ENCODE data around the gene GNG13.
A peak's percentile ranks its signal among the peaks of the same experiment; 100 is the strongest.

GNG13 gene

GRCh38 chr16:793414-793813 is 7.1 kb downstream of the GNG13 start:
- no peak for DNase-seq

DNA sequence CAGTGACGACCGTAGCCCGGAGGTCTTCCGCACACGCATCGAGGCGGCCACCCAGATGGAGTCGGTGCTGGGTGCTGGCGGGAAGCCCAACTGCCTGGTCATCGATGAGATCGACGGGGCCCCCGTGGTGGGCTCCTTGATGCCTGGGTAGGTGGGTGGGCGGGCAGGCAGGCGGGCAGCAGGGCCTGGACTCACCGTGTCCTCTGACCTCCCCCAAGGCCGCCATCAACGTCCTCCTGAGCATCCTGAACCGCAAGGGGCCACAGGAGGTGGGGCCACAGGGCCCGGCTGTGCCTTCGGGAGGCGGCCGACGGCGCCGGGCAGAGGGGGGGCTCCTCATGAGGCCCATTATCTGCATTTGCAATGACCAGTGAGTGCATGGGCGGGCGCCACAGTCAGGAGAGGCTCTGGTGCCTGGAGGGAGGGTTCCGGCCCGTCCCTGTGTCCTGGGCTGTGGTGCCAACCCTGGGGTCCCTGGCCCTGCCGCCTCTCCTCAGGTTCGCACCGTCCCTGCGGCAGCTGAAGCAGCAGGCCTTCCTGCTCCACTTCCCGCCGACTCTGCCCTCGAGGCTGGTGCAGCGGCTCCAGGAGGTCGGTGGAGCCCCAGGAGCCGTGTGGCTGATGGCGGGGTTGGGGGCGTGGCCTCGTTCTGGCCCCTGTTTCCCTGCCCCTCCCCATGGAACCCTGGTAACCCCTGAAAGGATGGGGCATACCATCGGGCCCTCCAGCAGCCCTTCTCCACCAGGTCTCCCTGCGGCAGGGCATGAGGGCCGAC is 8.1 kb downstream of the GNG13 start:
- no peak for DNase-seq

GRCh38 chr16:791131-791530 is 9.4 kb downstream of the GNG13 start:
- no peak for DNase-seq

DNA sequence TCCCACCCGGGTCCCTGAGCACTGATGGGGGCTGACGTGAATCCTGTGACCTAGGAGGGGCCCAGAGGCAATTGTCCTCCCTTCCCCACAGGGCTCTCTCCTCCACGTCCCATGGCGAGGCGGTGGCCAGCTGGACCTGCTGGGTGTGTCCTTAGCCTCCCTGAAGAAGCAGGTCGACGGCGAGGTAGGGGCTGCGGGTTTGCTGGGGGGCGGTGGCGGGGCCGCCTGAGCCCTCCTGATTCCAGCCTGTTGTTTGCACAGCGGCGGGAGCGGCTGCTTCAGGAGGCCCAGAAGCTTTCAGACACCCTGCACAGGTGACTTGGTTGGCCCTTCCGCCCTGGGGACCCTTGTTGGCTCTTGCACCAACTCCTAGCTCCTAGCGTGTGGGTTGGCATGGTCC is 10.4 kb downstream of the GNG13 start:
- no peak for DNase-seq

GRCh38 chr16:789191-789850 is 11.2 kb downstream of the GNG13 start:
- no peak for DNase-seq

DNA sequence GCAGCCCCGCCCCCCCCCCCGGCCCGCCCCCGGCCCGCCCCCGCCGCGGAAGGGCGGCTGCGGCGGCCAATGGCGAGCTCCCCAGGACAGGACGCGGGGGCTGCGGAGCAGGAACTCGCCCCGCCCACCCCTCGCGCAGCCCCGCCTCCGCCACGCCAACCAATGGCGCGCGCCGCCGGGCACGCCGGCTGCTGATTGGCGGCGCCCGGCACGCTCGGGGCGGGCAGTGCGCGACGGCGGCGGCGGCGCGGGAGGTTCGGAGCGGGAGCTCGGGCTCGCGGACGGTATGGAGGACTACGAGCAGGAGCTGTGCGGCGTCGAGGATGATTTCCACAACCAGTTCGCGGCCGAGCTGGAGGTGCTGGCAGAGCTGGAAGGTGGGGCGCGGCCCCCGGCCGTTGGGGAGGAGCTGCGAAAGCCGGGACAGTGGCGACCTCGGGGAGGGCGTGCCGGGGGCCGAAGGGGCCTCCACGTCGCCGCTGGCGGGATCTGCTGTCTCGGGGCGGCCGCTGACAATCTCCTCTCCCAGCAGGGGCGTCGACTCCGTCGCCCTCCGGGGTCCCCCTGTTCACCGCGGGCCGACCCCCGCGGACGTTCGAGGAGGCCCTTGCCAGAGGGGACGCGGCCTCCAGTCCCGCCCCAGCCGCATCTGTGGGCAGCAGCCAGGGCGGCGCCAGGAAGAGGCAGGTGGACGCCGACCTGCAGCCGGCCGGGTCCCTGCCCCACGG is 12.0 kb downstream of the GNG13 start, which contains the start of gene CHTF18:
TSS of gene CHTF18 (plus strand) at position 222 of the 728 bp plus-strand sequence. CDS start at position 287, 65 bp downstream.
- DNase-seq = peak; percentile 86 to 93

DNA sequence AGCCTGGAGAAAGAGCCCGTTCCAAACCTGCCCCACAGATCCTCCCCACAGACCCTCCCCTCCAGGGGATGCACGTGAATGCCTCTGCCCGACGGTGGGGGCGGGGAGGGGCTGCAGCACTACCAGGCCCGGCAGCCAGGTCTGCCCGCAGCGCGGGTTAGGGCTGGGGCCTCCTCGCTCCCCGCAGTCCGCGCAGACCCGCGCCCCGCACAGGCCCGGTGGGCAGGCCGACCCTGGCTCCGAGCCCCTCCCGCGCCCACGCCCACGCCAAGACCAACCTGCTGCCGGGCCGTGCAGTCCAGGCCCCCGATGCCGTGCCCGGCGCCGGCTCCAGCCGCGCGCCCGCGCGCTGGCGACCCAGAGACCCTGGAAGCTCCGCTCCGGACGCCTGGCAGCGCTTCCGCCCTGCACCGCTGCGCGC is 12.5 kb downstream of the GNG13 start, which contains the start of gene RPUSD1:
TSS of gene RPUSD1 (minus strand) at position 404 of the 421 bp plus-strand sequence. CDS start 644 bp downstream, outside the sequence.
- no peak for DNase-seq

- DNase-seq = no peak
Observed at GRCh38 chr16:787321-787966, 13.1 kb downstream of the GNG13 start.

DNA sequence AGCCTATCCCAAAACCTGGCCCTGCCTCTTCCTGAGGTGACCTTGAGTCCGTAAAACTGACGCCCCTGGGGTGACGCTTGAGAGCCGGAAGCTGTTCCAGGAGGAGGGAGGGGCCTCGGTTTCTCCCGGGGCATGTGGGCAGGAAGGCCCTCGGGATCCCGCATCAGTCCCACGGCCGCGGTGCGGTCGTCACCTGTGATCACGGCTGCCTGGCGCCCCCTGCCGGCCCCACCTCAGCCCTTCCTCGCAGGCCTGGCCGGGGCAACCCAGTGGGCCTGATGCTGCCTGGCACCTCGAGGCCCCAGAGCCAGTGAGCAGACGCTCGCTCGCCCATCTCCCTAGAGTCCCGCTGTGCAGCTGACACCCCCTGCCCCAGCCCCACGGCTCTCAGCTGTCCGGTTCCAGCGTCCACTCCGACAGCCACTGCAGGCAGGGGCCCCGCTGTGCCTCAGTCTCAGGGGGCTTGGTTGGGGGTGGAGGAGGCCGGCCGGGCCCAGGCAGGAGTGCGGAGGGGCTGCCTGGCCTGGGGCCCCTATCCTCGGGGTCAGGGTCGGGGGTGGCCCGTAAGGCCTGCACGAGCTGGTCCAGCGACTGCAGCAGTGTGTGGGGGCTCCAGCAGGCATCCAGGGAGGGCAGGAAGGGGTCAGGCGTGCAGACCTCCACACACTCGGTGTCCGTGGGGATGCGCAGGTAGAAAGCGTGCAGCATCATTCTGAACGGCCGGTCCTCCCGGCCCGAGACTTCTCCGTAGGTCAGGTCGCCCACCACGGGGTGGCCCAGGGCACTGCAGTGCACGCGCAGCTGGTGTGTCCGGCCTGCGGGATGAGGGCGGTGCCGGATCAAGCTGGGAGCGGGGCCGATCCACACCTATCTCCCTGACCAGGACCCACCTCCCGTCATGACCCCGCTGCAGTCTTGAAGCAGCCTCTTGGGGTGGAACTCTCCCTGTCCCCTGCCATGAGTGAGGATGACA is 14.7 kb downstream of the GNG13 start:
- no peak for DNase-seq

- DNase-seq = no peak
Observed at GRCh38 chr16:784431-784830, 16.1 kb downstream of the GNG13 start.

DNA sequence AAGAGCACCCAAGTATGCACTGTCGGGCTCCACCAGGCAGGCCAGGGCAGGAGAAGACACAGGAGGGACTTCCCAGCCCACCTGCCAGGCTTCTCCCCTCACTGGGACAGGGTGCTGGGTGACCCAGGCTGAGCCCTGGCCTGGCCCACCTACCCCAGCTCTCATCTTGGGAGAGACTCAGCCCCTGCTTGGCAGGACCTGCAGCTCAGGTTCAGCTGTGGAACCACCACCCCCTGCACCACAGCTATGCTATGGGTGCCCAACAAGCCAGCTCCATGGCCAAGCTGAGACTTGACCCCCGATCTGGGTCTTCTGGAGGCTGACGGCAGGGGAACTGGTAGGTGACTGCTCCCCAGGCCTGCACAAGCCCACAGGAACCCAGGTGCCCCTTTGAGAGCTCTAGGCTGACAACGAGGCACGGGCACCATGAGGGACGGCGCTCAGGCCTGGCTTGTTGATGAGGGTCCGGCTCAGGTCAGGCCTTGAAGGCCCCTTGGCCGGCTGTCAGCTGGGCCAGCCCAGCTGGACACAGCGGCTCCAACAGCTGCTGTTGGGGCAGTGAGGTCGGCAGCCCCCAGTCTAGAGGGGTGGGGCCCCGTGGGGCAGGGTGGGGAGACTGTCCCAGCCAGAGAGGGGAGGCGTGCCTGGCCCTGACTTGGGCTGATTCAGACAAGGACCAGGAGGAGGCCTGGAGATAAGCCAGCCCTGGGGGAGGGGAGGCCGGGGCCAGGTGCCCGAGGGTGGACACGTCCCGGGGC is 17.0 kb downstream of the GNG13 start:
- no peak for DNase-seq

- no peak for DNase-seq
Observed at GRCh38 chr16:782766-783403, 17.6 kb downstream of the GNG13 start.

DNA sequence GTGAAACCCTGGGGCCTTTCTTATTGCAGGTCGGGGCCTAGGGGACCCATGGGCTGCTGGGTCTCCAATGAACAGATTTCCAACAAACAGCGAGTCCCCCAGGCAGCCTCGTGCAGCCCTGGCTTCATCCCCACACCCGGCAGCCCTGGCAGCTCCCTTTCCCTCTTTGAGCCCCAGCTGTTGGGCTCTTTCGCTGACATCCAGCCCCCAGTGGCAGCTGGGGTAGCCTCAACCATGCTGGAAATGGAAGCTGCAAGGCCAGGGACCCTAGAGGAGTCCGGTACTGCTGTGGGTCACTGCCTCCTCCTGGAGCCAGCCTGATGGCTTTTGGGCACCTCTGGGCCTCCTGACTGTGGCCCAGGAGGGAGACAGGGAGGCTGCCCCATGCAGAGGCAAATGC is 18.3 kb downstream of the GNG13 start:
- DNase-seq = no peak

DNA sequence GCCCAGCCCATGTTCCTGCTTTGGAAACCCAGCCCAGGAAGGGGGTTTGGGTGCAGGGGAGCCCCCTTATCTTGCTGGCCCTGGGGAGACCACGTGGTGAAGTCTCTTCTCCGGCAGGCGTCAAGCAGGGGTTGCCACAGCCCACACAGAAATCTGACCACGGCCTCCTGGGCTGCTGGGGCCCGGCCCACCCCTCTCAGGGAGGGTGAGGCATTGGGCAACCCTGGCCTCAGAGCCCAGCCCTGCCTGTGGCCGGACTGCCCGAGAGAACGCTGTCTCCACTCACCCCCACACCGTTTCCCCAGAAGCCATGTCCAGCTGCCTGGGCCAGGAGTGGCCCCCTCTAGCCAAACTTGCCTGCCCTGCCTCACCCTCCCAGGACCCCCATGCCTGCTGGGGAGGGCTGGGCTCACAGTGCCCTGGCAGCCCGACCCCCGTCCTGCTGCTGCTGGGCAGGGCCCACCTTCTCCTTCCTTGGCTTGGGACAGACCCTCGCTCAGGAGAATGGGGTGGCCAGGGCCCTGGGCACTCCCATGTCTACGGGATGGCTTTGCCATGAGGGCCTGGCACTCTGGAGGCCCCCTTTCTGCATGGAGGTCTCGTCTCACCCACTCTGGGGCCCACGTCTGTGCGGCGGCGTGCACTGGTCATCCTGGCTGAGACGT is 19.1 kb downstream of the GNG13 start:
- no peak for DNase-seq

GRCh38 chr16:780296-780695 is 20.2 kb downstream of the GNG13 start:
- no peak for DNase-seq

- DNase-seq = no peak
Observed at GRCh38 chr16:779561-779960, 21.0 kb downstream of the GNG13 start.

DNA sequence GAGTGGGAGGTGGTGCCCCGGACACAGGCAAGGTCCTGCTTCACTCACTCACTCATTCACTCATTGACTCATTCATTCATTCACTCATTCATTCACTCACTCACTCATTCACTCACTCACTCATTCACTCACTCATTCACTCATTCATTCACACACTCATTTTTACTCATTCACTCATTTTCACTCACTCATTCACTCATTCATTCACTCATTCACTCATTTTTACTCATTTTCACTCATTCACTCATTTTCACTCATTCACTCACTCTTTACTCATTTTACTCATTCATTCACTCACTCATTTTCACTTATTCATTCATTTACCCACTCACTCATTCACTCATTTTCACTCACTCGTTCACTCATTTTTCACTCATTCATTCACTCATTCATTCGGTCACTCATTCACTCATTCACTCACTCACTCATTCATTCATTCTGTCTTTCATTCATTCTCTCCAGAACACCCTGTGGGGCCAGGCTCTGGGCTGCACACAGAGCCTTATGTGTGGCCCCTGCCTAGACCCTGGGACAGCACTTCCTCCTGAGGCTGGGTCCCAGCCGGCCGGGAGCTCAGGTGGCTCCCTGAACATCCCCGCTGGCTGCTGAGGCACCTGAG is 21.5 kb downstream of the GNG13 start:
- DNase-seq = no peak

DNA sequence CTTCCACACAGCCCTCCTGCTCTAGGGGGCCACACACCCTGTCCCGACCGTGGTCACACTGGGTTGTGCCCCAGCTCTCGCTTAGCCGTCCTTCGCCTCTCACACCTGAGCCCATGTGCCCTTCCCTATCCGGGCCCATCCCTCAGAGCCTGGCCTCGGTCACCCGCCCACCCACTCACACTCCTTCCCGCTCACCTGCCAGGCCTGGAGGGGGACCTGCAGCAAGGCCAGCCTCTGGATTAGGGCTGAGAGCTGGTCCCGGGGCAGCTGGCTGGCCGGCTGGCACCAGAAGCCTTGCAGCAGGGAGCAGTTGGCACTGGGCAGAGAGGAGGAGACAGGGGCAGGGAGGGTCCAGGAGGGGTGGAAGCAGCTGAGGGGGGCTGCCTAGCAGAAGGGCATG is 22.1 kb downstream of the GNG13 start:
- no peak for DNase-seq

- DNase-seq = no peak
Observed at GRCh38 chr16:777826-778225, 22.7 kb downstream of the GNG13 start.

- no peak for DNase-seq
Observed at GRCh38 chr16:776824-777223, 23.7 kb downstream of the GNG13 start.

All from NCI-H187 (cell line).